Activated B cell treated with CpG ODN at 0.5 μM for 24 hours (primary cell): ENCODE data around the gene FOXN4. TPM values are rescaled to one million over a fixed set of nuclear protein-coding genes. Genes with fewer than 3 reads are reported as not detected.

Experiments used
- ATAC-seq: fragments of 200-7000 bp; cut with Tn5 transposase; one replicate; pipeline ENCODE4 v1.10.0; 2021; ENCODE audit warnings: low read depth, mild to moderate bottlenecking, moderate library complexity
- CTCF ChIA-PET: fragments of 350-600 bp; sonication (Branson Sonifier 250); formaldehyde crosslinking; loops from one replicate; lab custom pipeline; 2021; ENCODE audit warnings: antibody characterized with exemption; lab: Charles Lee
- POLR2A ChIA-PET: fragments of 350-600 bp; sonication (Branson Sonifier 250); formaldehyde crosslinking; loops from one replicate; lab custom pipeline; 2021; ENCODE audit warnings: antibody characterized with exemption; lab: Charles Lee
- DNase-seq: peaks from one replicate; pipeline ENCODE4 v3.0.0; 2022
- H3K27ac Mint-ChIP-seq: one replicate; pipeline ENCODE4 v1.8.0; 2020; ENCODE audit warnings: mixed read lengths
- H3K27me3 Mint-ChIP-seq: one replicate; pipeline ENCODE4 v1.8.0; 2021; ENCODE audit warnings: mixed read lengths
- H3K36me3 Mint-ChIP-seq: one replicate; pipeline ENCODE4 v1.8.0; 2021; ENCODE audit warnings: low read depth, mixed read lengths
- H3K4me1 Mint-ChIP-seq: one replicate; pipeline ENCODE4 v1.8.0; 2021; ENCODE audit warnings: mixed read lengths
- H3K4me3 Mint-ChIP-seq: one replicate; pipeline ENCODE4 v1.8.0; 2020; ENCODE audit warnings: mild to moderate bottlenecking, mixed read lengths
- H3K9me3 Mint-ChIP-seq: one replicate; pipeline ENCODE4 v1.8.0; 2020; ENCODE audit warnings: mixed read lengths
- intact Hi-C: fragments of 100-400 bp; cut with micrococcal nuclease; formaldehyde crosslinking; loops from one replicate; pipeline ENCODE4 v1.15.1; 2024
- total RNA-seq: library from RNA; stranded (reverse); gene quantifications from 2 replicates; pipeline ENCODE4 v1.2.3, GENCODE V29; 2022
- TF ChIP-seq, protein P1 (sequence below): fragments of 200-600 bp; IDR thresholded peaks from one replicate; pipeline ENCODE4 v1.8.0; 2022; ENCODE audit warnings: antibody characterized with exemption, mild to moderate bottlenecking

The FOXN4 gene, protein sequence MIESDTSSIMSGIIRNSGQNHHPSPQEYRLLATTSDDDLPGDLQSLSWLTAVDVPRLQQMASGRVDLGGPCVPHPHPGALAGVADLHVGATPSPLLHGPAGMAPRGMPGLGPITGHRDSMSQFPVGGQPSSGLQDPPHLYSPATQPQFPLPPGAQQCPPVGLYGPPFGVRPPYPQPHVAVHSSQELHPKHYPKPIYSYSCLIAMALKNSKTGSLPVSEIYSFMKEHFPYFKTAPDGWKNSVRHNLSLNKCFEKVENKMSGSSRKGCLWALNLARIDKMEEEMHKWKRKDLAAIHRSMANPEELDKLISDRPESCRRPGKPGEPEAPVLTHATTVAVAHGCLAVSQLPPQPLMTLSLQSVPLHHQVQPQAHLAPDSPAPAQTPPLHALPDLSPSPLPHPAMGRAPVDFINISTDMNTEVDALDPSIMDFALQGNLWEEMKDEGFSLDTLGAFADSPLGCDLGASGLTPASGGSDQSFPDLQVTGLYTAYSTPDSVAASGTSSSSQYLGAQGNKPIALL
- not detected in 2 replicates for total RNA-seq

DNA sequence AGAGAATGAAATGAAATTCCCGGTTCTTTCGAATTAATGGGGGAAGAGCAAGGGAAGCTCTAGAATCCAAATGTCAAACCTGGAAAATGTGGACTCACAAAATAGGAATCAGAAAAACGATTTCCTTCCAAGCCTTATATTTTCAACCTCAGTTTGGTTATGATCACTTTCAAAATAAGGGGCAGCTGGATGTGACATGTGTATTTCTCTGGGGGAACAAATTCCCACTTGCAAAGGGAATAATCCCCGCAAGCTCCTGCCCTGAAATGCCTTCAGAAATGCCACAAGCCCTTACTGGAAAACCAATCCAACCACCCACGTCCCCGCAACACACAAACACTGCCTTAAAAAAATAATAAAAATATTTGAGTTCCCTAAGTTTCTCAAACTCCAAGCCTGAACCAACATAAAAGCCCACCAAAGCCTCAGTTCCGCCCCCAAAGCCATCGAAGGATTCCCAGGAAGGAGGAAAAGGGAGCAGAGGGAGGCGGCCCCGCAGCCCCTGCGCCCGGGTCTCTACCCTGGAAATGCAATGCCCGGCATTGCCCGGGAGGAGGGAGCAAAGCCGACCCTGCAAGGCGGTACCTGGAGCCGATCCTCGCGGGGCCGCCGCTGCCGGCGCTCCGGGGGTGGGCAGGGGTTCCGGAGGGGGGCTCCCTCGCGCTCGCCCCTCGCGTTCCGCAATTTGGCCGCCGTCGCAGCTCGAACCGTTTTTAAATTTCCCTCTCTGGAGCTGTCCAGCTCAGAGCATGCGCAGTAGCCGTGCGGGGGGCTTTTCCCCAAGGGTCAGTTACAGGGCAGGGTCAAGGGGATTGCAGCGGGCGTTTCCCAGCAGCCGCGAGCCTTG, at the start of gene FOXN4:
Gene FOXN4 (minus strand): TSS at position 751 of the 847 bp plus-strand sequence. CDS start 963 bp downstream, outside the sequence.
- DNase-seq, result no peak
- Mint-ChIP-seq H3K4me1 (peaks cover 16% of the 10 kb centered on the region), H3K9me3 (no peaks in the 10 kb centered on the region), H3K27ac (no peak within 1 kb of the TSS), H3K27me3 (peaks cover 57% of the 10 kb centered on the region), H3K36me3 (no peaks in the 10 kb centered on the region), H3K4me3 (peak within 1 kb of the TSS; percentile 80)
- intact Hi-C loops, result no loop called here
- TF ChIP-seq, protein P1, sequence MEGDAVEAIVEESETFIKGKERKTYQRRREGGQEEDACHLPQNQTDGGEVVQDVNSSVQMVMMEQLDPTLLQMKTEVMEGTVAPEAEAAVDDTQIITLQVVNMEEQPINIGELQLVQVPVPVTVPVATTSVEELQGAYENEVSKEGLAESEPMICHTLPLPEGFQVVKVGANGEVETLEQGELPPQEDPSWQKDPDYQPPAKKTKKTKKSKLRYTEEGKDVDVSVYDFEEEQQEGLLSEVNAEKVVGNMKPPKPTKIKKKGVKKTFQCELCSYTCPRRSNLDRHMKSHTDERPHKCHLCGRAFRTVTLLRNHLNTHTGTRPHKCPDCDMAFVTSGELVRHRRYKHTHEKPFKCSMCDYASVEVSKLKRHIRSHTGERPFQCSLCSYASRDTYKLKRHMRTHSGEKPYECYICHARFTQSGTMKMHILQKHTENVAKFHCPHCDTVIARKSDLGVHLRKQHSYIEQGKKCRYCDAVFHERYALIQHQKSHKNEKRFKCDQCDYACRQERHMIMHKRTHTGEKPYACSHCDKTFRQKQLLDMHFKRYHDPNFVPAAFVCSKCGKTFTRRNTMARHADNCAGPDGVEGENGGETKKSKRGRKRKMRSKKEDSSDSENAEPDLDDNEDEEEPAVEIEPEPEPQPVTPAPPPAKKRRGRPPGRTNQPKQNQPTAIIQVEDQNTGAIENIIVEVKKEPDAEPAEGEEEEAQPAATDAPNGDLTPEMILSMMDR, result no peak
- ChIA-PET POLR2A (no interaction called here), CTCF (no interaction called here)
- ATAC-seq, result no peak

DNA sequence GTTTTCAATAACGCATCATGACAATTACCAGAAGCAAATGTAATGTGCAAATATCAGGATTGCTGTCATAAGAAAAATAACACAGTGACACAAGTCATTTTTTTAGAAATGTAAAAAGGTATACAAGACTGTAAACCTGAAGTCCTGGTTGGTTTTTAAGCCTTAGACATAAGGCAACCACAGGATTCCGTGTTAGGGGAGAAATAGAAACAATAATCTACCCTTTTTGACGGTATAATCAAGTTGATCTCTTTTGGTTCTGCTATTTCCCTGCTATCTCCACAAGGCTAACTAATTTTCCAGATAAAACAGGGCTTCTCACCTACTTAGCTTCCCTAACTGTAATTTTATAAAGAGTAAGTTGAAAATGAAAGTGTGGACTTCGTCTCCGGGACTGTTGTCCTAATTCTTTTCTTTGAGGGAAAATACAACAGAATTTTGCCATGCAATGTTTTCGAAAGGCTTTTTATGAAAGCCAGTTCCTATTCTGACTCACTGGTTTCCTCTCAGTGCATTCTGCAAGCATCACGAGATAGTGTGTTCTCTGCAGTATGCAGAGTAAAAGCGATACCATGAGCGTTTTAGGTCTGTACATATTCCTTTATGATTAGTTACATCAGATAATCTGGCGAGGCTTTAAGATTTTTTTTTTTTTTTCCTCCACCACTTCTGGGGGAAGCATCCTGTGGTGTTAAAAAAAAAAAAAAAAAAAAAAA, 49.2 kb upstream of the FOXN4 start:
- no peak overlapping the region for H3K4me3 Mint-ChIP-seq
- no peak overlapping the region for H3K27ac Mint-ChIP-seq
- H3K9me3 Mint-ChIP-seq, result no peaks in the 10 kb centered on the region
- intact Hi-C loops, result no loop called here
- H3K27me3 Mint-ChIP-seq, result peaks cover 21% of the 10 kb centered on the region
- no peak for ATAC-seq
- DNase-seq, result no peak
- H3K4me1 Mint-ChIP-seq, result no peaks in the 10 kb centered on the region
- ChIA-PET CTCF (no interaction called here), POLR2A (no interaction called here)
- TF ChIP-seq, protein P1, result no peak
- no peaks in the 10 kb centered on the region for H3K36me3 Mint-ChIP-seq

DNA sequence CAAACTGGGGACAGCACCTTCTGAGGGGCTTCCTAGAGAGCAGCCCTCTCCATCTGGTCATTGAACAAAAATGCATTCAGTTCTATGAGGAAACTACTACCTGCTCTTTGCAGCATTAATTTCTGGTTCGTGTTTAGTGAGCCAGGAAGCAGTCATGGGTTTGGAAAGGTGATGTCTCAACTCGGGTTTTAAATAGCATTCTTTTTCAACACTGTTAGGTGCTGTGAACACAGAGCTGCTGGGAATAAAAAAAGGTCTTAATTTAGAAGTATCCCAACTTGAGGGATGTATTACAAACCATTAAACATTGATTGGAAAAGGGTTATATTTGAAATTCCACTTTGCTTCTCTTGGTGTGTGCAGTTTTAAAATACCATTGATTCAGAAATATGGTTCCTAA, 47.9 kb upstream of the FOXN4 start:
- Mint-ChIP-seq H3K36me3 (no peaks in the 10 kb centered on the region), H3K9me3 (no peaks in the 10 kb centered on the region), H3K27ac (no peak overlapping the region), H3K27me3 (peaks cover 18% of the 10 kb centered on the region), H3K4me3 (no peak overlapping the region), H3K4me1 (no peaks in the 10 kb centered on the region)
- POLR2A ChIA-PET, result no interaction called here
- CTCF ChIA-PET, result no interaction called here
- intact Hi-C loops, result no loop called here
- ATAC-seq, result no peak
- no peak for DNase-seq
- TF ChIP-seq, protein P1, result no peak

DNA sequence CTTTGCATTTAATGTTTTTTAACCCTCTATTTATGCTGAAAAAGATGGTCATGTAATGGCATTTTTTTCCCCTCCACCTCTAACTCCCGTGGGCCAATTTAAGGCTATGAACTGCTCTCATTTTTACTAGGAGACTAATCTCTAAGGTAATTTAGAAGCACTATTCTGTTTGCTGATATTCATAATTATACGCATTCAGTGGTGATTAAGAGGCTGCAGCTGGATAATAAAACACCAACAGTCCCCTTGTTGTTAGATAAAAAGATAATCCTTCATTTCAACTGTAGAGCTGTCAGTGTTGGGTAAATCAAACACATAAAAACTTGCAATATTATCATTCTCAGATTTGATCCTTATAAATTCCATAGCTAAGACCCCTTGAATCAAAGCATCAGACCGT, 47.5 kb upstream of the FOXN4 start:
- no peak overlapping the region for H3K27ac Mint-ChIP-seq
- no peaks in the 10 kb centered on the region for H3K4me1 Mint-ChIP-seq
- POLR2A ChIA-PET, result no interaction called here
- intact Hi-C loops, result no loop called here
- CTCF ChIA-PET, result no interaction called here
- no peak overlapping the region for H3K4me3 Mint-ChIP-seq
- H3K36me3 Mint-ChIP-seq, result no peaks in the 10 kb centered on the region
- H3K9me3 Mint-ChIP-seq, result no peaks in the 10 kb centered on the region
- no peak for ATAC-seq
- TF ChIP-seq, protein P1, result no peak
- peaks cover 18% of the 10 kb centered on the region for H3K27me3 Mint-ChIP-seq
- DNase-seq, result no peak
